GM21786 (cell line): ENCODE results near the gene ATP6V1B1.
"Not testable (repeated sequence)": the region's sequence is repeated elsewhere in the genome, so short reads cannot be mapped to it uniquely, and the experiment has no call there.

Experiments
- ATAC-seq: cut with Tn5 transposase; IDR thresholded peaks from one replicate; pipeline ENCODE4 v1.9.1; 2021; ENCODE audit not compliant: unreplicated experiment

The ATP6V1B1 gene

GRCh38 chr2:71005271-71006202 is 69.8 kb downstream of the ATP6V1B1 start:
- ATAC-seq, result no peak

- no peak for ATAC-seq
These were observed 70.6 kb downstream of the ATP6V1B1 start for GRCh38 chr2:71006323-71006722.

GRCh38 chr2:71006955-71007799 is 71.5 kb downstream of the ATP6V1B1 start:
- no peak for ATAC-seq

- ATAC-seq, result no peak
These were observed 72.6 kb downstream of the ATP6V1B1 start for GRCh38 chr2:71008342-71008741.

- not testable (repeated sequence) for ATAC-seq
These were observed 76.1 kb downstream of the ATP6V1B1 start for GRCh38 chr2:71011786-71012185.
